Activated naive CD8-positive, alpha-beta T cell treated with anti-CD3 and anti-CD28 coated beads, Interleukin-2, amount 10 ng/mL, durations not matched to agents 7 days and 5 days (primary cell): ENCODE results near the gene CLN6. TPM values are rescaled to one million over a fixed set of nuclear protein-coding genes. Genes with fewer than 3 reads are reported as not detected.
"Not testable (repeated sequence)": the region's sequence is repeated elsewhere in the genome, so short reads cannot be mapped to it uniquely, and the experiment has no call there.

ENCODE experiments used
- ATAC-seq: fragments of 150-1000 bp; cut with Tn5 transposase; one replicate; pipeline ENCODE4 v1.10.0; 2021; ENCODE audit warnings: low read depth, moderate library complexity
- POLR2A ChIA-PET: fragments of 350-600 bp; sonication (Branson Sonifier 250); formaldehyde crosslinking; loops from one replicate; lab custom pipeline; 2021; ENCODE audit warnings: antibody characterized with exemption; lab: Charles Lee
- DNase-seq: peaks from one replicate; pipeline ENCODE4 v3.0.0; 2021
- H3K27ac Mint-ChIP-seq: one replicate; pipeline ENCODE4 v1.8.0; 2022; ENCODE audit warnings: mild to moderate bottlenecking, mixed read lengths
- H3K27me3 Mint-ChIP-seq: one replicate; pipeline ENCODE4 v1.8.0; 2022; ENCODE audit warnings: mild to moderate bottlenecking, moderate library complexity, mixed read lengths
- H3K36me3 Mint-ChIP-seq: one replicate; pipeline ENCODE4 v1.8.0; 2021; ENCODE audit warnings: mild to moderate bottlenecking, mixed read lengths
- H3K4me1 Mint-ChIP-seq: one replicate; pipeline ENCODE4 v1.8.0; 2021; ENCODE audit warnings: mixed read lengths
- H3K4me3 Mint-ChIP-seq: one replicate; pipeline ENCODE4 v1.8.0; 2022; ENCODE audit warnings: mild to moderate bottlenecking, moderate library complexity, mixed read lengths
- H3K9me3 Mint-ChIP-seq: one replicate; pipeline ENCODE4 v1.8.0; 2021; ENCODE audit warnings: mixed read lengths
- total RNA-seq, 2 experiments: library from RNA; stranded (reverse); gene quantifications; one replicate each; pipeline ENCODE4 v1.2.3, GENCODE V29; 2021

The CLN6 gene
- total RNA-seq, 2 experiments from 2014 or later = 38.4 to 42.1 TPM

DNA sequence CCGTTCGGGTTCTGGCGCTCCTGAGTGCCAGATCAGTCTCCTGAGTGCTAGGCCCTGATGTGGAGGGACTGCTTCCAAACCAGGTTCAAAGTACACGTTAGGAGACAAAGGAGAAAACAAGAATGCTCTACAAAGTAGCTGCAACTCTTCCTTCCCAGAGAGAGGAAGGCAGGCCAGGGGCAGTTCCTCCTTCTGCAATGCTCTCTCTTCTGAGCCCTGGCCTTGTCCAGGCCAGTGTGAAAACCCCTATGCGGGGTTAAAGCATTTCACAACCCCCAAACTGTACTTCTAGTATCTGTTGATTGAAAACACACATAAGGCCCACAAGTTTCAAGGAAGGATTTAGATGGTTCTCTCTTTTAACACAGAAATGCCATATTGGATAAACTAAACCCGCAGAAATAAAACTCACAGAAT, 14.7 kb downstream of the CLN6 start:
- Mint-ChIP-seq H3K27ac (no peak overlapping the region), H3K27me3 (no peaks in the 10 kb centered on the region), H3K36me3 (peaks cover 3% of the 10 kb centered on the region), H3K4me1 (peaks cover 4% of the 10 kb centered on the region), H3K9me3 (no peaks in the 10 kb centered on the region), H3K4me3 (no peak overlapping the region)
- POLR2A ChIA-PET = no interaction called here
- ATAC-seq (no peak), DNase-seq (no peak)

DNA sequence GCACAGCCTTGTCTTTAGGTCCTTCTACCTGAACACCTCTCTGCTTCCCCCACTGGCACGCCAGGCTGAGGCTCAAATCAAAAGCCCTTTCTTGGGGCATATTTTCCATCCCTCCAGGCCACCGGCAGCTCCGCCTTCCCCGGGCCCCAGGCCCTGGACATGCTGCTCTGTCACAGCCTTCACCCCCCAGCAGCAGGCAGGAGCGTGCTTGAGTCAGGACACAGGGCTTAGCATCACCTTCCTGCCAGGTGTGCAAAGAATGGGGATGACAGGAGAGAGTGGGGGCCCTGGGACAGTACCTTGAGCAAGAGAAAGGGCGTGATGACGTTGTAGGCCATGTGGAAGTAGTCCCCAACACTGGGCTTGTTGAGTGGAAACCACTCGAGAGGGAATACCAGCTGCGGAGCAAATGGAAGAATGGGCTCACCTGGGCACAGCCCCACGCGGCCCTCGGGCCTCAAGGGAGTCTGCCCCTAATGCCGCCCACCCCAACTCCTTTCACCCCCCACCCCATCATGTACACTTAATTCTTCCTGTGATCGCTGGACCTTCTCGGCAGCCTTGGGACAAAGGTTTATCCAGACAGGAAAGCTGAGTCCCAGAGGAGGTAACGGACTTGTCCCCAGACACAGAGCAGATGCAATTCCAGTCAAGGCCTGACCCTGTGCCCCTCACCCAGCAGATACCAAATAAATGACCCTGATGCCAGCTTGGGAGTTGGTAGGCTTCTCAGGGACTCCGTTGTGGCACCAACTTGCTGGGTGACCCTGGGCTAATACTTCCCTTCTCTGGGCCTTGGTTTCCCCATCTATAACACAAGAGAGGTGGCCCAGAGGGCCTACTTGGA, 15.3 kb downstream of the CLN6 start:
- no peak overlapping the region for H3K4me3 Mint-ChIP-seq
- H3K36me3 Mint-ChIP-seq = peaks cover 3% of the 10 kb centered on the region
- ATAC-seq (no peak), DNase-seq (no peak)
- H3K9me3 Mint-ChIP-seq = no peaks in the 10 kb centered on the region
- H3K27ac Mint-ChIP-seq = no peak overlapping the region
- H3K27me3 Mint-ChIP-seq = no peaks in the 10 kb centered on the region
- POLR2A ChIA-PET = no interaction called here
- peaks cover 10% of the 10 kb centered on the region for H3K4me1 Mint-ChIP-seq

DNA sequence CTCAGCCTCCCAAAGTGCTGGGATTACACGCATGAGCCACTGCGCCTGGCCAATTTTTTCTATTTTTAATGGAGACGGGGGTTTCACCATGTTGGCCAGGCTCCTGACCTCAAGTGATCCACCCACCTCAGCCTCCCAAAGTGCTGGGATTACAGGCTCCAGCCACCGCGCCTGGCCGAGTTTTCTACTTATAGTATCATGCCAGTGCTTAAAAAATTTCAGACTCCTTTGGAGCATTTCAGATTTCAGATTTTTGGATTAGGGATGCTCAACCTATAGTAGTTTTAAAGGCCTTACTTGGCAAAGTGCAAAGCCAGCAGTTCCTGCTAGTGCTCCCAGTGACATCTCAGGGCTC, 16.1 kb downstream of the CLN6 start:
- not testable (repeated sequence) for DNase-seq, ATAC-seq, H3K36me3 Mint-ChIP-seq

DNA sequence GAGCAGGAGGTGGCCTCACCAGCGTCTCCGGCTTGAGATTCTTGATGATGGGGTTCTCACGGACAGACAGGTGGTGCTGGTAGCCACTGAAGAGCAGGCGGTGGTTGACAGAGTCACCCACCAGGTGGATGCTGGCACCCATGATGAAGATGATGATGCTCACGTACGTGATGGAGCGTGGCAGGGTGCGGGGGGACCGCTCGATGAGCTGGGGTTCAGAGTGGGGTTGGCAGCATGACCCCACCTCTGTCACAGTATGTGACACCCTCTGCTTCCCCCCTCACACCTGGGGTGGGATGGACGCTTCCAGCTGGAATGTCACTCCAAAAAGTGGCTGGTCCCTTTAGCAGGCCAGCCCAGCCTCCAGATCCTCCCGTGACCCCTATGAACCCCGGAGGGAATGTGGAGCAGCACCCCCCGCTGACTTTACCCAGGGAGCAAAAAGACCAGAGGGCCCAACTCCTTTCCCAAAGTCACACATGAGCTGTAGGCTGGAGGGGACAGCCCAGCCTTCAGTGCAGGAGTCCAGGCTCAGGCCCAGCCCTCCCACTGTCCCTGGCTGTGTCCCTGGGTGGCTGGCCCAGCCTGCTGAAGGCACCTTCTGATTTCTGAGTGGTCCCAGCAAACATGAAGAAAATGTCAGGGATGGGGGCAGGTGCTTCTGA, 17.7 kb downstream of the CLN6 start:
- H3K27ac Mint-ChIP-seq = no peak overlapping the region
- no peaks in the 10 kb centered on the region for H3K27me3 Mint-ChIP-seq
- H3K4me3 Mint-ChIP-seq = no peak overlapping the region
- POLR2A ChIA-PET = interaction anchor here (0.5 kb wide), 1 partner anchor 18 kb away, joined by 3 read pairs; the partner anchor contains the start of gene CLN6
- DNase-seq (no peak), ATAC-seq (no peak)
- peaks cover 3% of the 10 kb centered on the region for H3K36me3 Mint-ChIP-seq
- peaks cover 20% of the 10 kb centered on the region for H3K4me1 Mint-ChIP-seq
- H3K9me3 Mint-ChIP-seq = no peaks in the 10 kb centered on the region

More for the DNA sequence above, 16.1 kb downstream of the CLN6 start:
- H3K4me3 Mint-ChIP-seq, H3K9me3 Mint-ChIP-seq, H3K27me3 Mint-ChIP-seq, H3K27ac Mint-ChIP-seq, POLR2A ChIA-PET: not testable (repeated sequence)
- peaks cover 16% of the 10 kb centered on the region for H3K4me1 Mint-ChIP-seq

DNA sequence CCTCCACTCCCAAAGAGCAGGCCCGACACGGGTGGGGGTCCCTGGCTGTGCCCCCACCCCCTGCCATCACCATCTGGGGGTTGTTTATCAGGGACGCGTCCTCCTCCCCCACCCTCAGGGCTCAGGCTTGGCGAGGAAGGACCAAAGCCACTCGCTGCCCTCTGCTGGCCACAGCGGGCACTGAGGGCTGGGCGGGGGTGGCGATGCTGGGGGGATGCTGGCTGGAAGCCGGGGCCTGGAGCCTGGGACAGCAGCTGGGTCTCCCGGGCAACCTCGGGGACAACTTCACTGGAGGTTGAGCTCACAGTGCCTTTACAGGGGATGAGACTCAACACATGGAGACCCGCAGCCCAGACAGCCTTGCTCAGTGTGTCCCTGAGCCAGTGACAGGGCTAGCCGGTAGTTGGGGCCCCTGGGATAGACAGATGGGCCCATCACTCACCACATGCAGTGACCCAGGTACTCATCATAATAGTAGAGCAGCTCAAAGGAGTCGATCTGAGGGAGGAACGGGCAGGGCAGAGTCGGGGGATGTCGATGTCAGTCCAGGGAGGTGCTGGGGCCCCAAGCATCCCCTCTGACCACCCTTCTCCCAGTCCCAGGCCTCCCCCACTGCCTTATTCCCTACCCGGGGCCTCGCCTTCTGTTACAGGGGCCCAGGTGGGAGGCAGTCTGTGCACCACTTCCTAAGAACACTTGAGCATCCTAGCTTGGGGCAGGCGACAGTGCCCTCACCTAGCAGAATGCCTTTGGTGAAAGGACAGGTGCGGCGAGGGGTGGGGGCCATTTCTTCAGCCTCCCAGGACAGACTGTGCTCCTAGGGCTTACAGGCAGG, 18.5 kb downstream of the CLN6 start:
- Mint-ChIP-seq H3K36me3 (peaks cover 3% of the 10 kb centered on the region), H3K9me3 (no peaks in the 10 kb centered on the region), H3K4me1 (peaks cover 21% of the 10 kb centered on the region), H3K4me3 (no peak overlapping the region), H3K27me3 (no peaks in the 10 kb centered on the region), H3K27ac (no peak overlapping the region)
- POLR2A ChIA-PET = interaction anchor here (0.5 to 1.3 kb wide), 2 partner anchors 14 to 19 kb away, joined by 3 read pairs; partner anchors contain the start of gene CLN6
- ATAC-seq (peak; percentile 31), DNase-seq (peak; percentile 76)

DNA sequence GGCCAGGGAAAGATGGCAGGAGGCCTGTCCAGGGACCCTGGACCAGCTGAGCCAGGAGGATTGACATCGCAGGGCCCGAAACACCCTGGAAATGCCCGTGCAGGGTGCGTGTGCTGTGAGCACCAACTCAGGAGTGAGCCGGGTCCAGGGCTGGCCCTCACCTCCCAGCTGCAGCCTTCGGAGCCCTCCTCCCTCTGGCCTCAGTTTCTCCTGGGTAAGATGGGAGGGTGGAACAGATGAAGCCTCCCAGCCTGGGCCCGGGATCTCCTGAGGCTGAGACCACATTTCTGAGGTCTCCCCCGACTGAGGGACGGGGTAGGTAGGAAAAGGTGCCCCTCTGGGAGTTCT, 19.1 kb downstream of the CLN6 start:
- Mint-ChIP-seq H3K27ac (peak overlapping the region; percentile 86), H3K4me3 (no peak overlapping the region), H3K27me3 (no peaks in the 10 kb centered on the region), H3K9me3 (no peaks in the 10 kb centered on the region), H3K36me3 (peaks cover 3% of the 10 kb centered on the region), H3K4me1 (peaks cover 21% of the 10 kb centered on the region)
- DNase-seq (no peak), ATAC-seq (no peak)
- POLR2A ChIA-PET = interaction anchor here (1.3 kb wide), 1 partner anchor 14 kb away, joined by 3 read pairs; no protein-coding TSS in a partner anchor

DNA sequence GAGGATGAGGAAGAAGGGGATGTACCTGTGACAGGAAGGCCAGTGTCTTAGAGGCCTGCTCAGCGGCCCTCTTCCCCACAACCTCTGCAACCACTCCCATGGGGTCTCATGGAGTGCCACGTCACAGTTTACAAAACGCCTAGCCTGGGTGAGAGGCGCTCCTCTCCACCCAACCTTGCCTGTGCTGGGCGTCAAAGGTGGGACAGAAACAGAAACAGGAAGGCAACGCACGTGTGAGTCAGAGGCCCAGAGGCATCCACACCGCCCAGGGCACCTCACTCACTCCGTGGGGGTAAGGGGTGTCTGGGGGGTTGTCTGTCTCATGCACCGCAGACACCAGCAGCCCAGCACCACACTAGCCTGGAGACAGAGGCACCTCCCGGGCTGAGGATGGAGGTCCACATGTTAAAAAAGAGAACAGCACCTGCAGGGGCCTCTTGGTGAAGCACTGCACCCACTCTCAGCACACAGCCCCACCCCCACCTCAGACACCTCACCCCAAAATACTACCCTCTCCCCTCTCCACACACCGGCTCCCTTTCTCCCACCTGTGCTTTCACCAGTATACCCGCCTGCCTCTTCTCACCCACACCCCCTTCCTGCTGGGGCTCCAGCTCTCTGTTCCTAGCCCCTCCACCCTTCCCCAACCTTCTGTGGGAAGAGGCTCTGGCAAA, 19.7 kb downstream of the CLN6 start:
- Mint-ChIP-seq H3K27ac (peak overlapping the region; percentile 86), H3K4me3 (peak overlapping the region; percentile 55), H3K27me3 (no peaks in the 10 kb centered on the region), H3K36me3 (peaks cover 3% of the 10 kb centered on the region), H3K4me1 (peaks cover 21% of the 10 kb centered on the region), H3K9me3 (no peaks in the 10 kb centered on the region)
- POLR2A ChIA-PET = interaction anchor here (1.3 kb wide), 1 partner anchor 15 kb away, joined by 3 read pairs; no protein-coding TSS in a partner anchor
- ATAC-seq (peak; percentile 69), DNase-seq (no peak)

DNA sequence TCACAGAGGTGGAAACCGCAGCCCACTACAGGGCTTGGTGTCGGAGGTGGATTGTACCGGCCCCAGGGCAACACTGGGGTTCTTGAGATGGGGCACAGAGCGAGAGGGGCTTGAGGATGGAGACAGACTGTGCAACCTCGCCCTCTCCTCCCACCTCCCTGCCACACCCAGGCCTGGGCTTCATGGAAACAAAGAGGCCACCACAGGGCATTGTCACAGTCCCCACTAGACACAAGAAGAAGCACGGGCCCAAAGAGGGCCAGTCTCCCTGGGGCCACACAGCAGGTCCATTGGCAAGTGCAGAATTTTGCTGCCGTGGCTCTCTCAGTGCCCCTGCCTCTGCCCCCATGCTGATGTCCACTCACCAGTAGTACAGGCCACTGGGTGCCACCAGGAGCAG, 20.3 kb downstream of the CLN6 start:
- H3K27me3 Mint-ChIP-seq = no peaks in the 10 kb centered on the region
- peaks cover 3% of the 10 kb centered on the region for H3K36me3 Mint-ChIP-seq
- H3K9me3 Mint-ChIP-seq = no peaks in the 10 kb centered on the region
- H3K4me3 Mint-ChIP-seq = peak overlapping the region; percentile 55
- H3K4me1 Mint-ChIP-seq = peaks cover 21% of the 10 kb centered on the region
- peak overlapping the region; percentile 86 for H3K27ac Mint-ChIP-seq
- POLR2A ChIA-PET = no interaction called here
- ATAC-seq (no peak), DNase-seq (no peak)

DNA sequence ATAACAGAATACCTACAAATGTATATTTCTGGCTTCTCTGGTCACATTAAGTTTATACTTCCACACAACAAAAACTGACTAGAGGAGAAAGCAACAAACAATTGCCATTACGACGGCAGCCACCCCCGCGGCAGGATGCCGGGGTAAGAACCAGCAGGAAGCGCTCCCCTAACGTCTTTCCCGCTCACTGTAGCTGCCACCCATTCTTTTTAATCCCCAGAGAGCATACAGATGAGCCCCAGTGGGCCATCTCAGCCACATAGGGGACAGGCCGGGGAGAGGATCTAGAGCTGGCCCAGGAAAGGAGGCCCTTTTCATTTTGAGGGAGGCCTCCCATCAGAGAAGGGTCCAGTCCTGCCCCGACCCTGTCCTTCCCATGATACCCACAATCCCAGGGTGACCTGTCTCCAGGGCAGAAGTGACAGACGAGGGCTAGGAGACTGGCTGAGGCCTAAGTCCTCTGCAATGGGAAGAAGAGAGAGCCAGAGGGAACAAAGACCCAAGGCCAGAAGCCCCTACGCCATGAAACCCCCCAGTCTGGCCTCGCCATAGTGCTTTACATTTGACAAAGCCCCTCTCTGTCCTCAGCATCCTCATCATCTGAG, 20.8 kb downstream of the CLN6 start:
- Mint-ChIP-seq H3K36me3 (peaks cover 3% of the 10 kb centered on the region), H3K27me3 (no peaks in the 10 kb centered on the region), H3K4me3 (peak overlapping the region; percentile 54), H3K4me1 (peaks cover 21% of the 10 kb centered on the region), H3K27ac (peak overlapping the region; percentile 86), H3K9me3 (no peaks in the 10 kb centered on the region)
- ATAC-seq = peak; percentile 30
- POLR2A ChIA-PET = no interaction called here
- DNase-seq = no peak

DNA sequence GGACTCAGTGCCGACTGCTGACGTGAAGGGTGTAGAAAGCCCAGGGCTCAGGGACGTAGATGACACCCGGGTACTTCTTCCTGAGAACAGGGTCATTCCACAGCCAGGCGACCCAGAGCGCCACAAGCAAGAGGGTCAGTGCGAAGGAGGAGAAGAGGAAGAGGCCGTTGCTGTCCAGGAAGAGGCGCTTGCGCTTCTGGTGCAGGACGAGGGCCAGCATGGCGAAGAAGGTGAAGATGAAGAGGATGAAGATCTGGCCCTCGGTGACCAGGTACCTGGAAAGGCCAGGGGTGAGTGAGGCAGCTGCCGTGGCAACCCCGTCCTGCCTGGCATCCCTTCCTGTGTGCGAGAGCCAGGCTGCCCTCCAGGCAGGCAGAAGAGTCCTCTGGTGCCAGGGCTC, 21.4 kb downstream of the CLN6 start:
- peak overlapping the region; percentile 44 for H3K4me3 Mint-ChIP-seq
- peaks cover 3% of the 10 kb centered on the region for H3K36me3 Mint-ChIP-seq
- POLR2A ChIA-PET = no interaction called here

DNA sequence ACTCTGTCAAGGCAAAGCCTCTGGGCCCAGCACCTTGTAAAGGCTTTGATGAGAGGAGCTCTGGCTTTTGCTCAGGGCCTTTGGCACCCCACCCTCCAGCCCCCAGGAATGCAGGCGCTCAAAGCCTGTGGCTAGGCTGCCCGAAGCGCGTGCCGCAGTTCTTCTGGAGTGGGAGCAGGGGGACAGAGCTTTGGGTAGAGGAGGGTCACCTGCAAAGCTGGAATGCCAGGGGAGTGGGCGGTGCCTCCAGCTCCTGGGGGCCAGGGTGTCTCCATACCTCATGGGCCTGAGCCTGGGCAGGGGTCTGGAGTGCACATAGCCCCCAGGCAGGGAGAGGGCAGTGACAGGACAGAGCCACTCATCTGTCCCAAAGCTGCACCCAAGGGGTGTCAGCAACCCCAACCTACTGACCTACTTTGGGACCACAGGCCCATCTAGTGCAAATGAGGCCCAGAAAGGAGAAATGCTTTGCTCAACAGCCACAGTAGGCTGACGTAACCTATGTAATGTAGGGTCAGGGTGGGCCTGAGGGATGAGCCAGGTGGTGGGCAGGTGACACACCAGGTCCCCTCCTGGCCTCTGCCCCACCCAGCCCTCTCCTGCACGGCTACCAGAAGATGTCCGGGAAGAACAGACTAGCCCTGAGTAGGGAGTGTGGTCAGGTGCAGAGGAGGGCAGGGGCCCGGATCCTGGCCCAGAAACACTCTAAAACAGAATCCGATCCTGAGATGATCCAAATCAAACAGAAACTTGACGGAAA, 22.2 kb downstream of the CLN6 start:
- no peak overlapping the region for H3K4me3 Mint-ChIP-seq
- ATAC-seq (no peak), DNase-seq (no peak)
- H3K9me3 Mint-ChIP-seq = no peaks in the 10 kb centered on the region
- peak overlapping the region; percentile 30 for H3K27ac Mint-ChIP-seq
- POLR2A ChIA-PET = interaction anchor here (1.0 kb wide), 1 partner anchor 21 kb away, joined by 3 read pairs; no protein-coding TSS in a partner anchor
- peaks cover 3% of the 10 kb centered on the region for H3K36me3 Mint-ChIP-seq
- H3K4me1 Mint-ChIP-seq = peaks cover 25% of the 10 kb centered on the region
- H3K27me3 Mint-ChIP-seq = no peaks in the 10 kb centered on the region

More for the DNA sequence above, 21.4 kb downstream of the CLN6 start:
- no peaks in the 10 kb centered on the region for H3K9me3 Mint-ChIP-seq
- H3K27ac Mint-ChIP-seq = peak overlapping the region; percentile 19
- ATAC-seq (no peak), DNase-seq (no peak)
- H3K4me1 Mint-ChIP-seq = peaks cover 25% of the 10 kb centered on the region
- no peaks in the 10 kb centered on the region for H3K27me3 Mint-ChIP-seq

DNA sequence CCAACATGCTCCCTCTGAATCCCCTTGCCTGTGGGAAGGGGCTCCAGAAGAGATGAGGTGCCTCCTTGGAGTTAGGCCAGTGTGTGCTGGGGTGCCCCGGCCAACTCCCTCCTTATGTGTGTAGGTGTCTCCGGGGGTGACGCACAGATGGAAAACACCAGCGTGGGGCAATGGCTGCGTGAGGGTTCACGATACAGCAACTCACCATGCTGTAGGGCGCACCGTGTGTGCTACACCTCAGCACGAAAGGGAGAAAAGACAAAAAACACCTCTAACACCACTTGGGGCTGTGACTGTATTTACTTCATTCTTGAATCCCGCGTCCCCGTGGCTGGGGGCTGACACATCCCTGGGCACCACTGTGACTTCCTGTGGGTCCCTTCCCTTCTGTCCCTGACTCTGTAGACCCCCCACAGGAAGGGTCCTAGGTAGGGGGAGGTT, 22.8 kb downstream of the CLN6 start:
- ATAC-seq (no peak), DNase-seq (no peak)
- Mint-ChIP-seq H3K4me1 (peaks cover 25% of the 10 kb centered on the region), H3K36me3 (peaks cover 3% of the 10 kb centered on the region), H3K9me3 (no peaks in the 10 kb centered on the region), H3K4me3 (no peak overlapping the region), H3K27ac (no peak overlapping the region), H3K27me3 (no peaks in the 10 kb centered on the region)
- POLR2A ChIA-PET = interaction anchor here (0.9 to 1.0 kb wide), 2 partner anchors 22 to 71 kb away, joined by 3 to 4 read pairs; partner anchors contain the start of gene FEM1B
